ENCODE data around the gene DAO.
"Not testable (repeated sequence)": the region's sequence is repeated elsewhere in the genome, so short reads cannot be mapped to it uniquely, and the experiment has no call there.

DAO gene

GRCh38 chr12:108850854-108851573 lies 28.9 kb upstream of the DAO start:
- no peak for DNase-seq

- no peak for DNase-seq
Measured at GRCh38 chr12:108852674-108853309, 27.1 kb upstream of the DAO start.

GRCh38 chr12:108853426-108853825 lies 26.5 kb upstream of the DAO start:
- DNase-seq: no peak

GRCh38 chr12:108853981-108854446 lies 25.9 kb upstream of the DAO start:
- no peak for DNase-seq

- DNase-seq: no peak
Measured at GRCh38 chr12:108854451-108855283, 25.2 kb upstream of the DAO start.

- no peak for DNase-seq
Measured at GRCh38 chr12:108855284-108856169, 24.4 kb upstream of the DAO start.

- DNase-seq: no peak
Measured at GRCh38 chr12:108856170-108856427, 23.8 kb upstream of the DAO start.

GRCh38 chr12:108856428-108857157 lies 23.3 kb upstream of the DAO start:
- peak; percentile 54 for DNase-seq

GRCh38 chr12:108857158-108857407 lies 22.8 kb upstream of the DAO start:
- DNase-seq: no peak

- no peak for DNase-seq
Measured at GRCh38 chr12:108858311-108859074, 21.4 kb upstream of the DAO start.

GRCh38 chr12:108859141-108859922 lies 20.6 kb upstream of the DAO start:
- not testable (repeated sequence) for DNase-seq

GRCh38 chr12:108859923-108860291 lies 20.0 kb upstream of the DAO start:
- DNase-seq: no peak

- DNase-seq: no peak
Measured at GRCh38 chr12:108860443-108860842, 19.4 kb upstream of the DAO start.

GRCh38 chr12:108861878-108862587 lies 17.9 kb upstream of the DAO start:
- DNase-seq: no peak

GRCh38 chr12:108862588-108862959 lies 17.3 kb upstream of the DAO start:
- no peak for DNase-seq

GRCh38 chr12:108865169-108865568 lies 14.7 kb upstream of the DAO start:
- DNase-seq: no peak

GRCh38 chr12:108866083-108866482 lies 13.8 kb upstream of the DAO start:
- DNase-seq: not testable (repeated sequence)

- no peak for DNase-seq
Measured at GRCh38 chr12:108868781-108869180, 11.1 kb upstream of the DAO start.

- DNase-seq: no peak
Measured at GRCh38 chr12:108875280-108875679, 4.6 kb upstream of the DAO start.

- DNase-seq: no peak
Measured at GRCh38 chr12:108875682-108876361, 4.1 kb upstream of the DAO start.

All from activated T-cell treated with anti-CD3 and anti-CD28 coated beads for 4 hours (primary cell).